ENCODE measurements around the gene CAVIN4. TPM values are rescaled to one million over a fixed set of nuclear protein-coding genes. Genes with fewer than 3 reads are reported as not detected.

The CAVIN4 gene
- total RNA-seq, 1 donor from 2014 or later: 0.10 TPM

- no peaks in the 10 kb centered on the region for H3K4me1 Mint-ChIP-seq (ENCODE audit: low read depth)
- intact Hi-C loops (cut with micrococcal nuclease): no loop called here
These were observed 1.8 kb downstream of the CAVIN4 start for GRCh38 chr9:100579665-100580064.

DNA sequence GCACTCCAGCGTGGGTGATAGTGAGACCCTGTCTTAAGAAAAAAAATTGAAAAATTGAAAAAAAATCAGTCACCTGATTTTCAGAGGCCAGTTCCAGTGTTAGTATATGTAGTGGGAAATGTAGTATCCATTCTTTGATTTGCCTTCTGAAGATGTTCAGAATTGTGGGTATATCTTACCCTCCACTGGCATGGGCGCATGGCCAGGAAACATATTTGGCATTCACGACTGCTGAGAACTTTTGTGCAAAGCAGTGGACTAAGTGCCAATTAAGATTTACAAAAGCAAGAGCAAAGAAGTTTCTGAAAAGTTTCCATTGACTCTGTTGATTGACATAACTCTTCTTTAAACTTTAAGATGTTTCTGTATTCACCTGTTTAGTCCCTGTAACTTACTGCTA is 2.4 kb downstream of the CAVIN4 start:
- Mint-ChIP-seq H3K9me3 (no peaks in the 10 kb centered on the region), H3K4me1 (ENCODE audit: low read depth) (no peaks in the 10 kb centered on the region), H3K27me3 (ENCODE audit: insufficient read depth) (peaks cover 5% of the 10 kb centered on the region), H3K4me3 (no peak overlapping the region), H3K36me3 (ENCODE audit: low read depth) (no peaks in the 10 kb centered on the region), H3K27ac (no peak overlapping the region)
- no peak for DNase-seq (ENCODE audit: low spot score)
- intact Hi-C loops (cut with micrococcal nuclease): no loop called here

More at GRCh38 chr9:100579665-100580064, 1.8 kb downstream of the CAVIN4 start:
- H3K27me3 Mint-ChIP-seq (ENCODE audit: insufficient read depth): peaks cover 5% of the 10 kb centered on the region
- H3K9me3 Mint-ChIP-seq: no peaks in the 10 kb centered on the region
- H3K36me3 Mint-ChIP-seq (ENCODE audit: low read depth): no peaks in the 10 kb centered on the region
- H3K27ac Mint-ChIP-seq: no peak overlapping the region
- H3K4me3 Mint-ChIP-seq: no peak overlapping the region
- DNase-seq (ENCODE audit: low spot score): no peak

DNA sequence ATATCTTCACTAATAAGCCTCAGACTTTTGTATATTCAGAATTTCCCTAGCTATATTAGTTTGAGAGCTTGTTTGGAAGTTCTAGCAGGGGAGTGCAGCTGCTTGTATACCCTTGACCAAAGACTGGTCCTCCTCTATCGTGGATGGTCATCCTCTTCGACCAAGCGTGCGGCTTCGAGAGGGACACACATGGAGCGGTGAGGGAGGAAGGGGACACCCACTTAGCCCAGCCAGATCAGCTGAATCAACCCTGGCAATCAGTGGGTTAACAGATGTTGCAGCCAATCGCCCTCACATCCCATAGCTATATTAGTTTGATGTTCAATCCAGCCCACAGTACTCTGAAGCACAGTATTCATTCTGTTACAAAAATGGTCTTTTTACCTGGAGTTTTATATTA is 3.2 kb downstream of the CAVIN4 start:
- intact Hi-C loops (cut with micrococcal nuclease): no loop called here
- Mint-ChIP-seq H3K27ac (no peak overlapping the region), H3K4me3 (no peak overlapping the region), H3K9me3 (no peaks in the 10 kb centered on the region), H3K36me3 (ENCODE audit: low read depth) (no peaks in the 10 kb centered on the region), H3K27me3 (ENCODE audit: insufficient read depth) (peaks cover 5% of the 10 kb centered on the region), H3K4me1 (ENCODE audit: low read depth) (no peaks in the 10 kb centered on the region)
- no peak for DNase-seq (ENCODE audit: low spot score)

DNA sequence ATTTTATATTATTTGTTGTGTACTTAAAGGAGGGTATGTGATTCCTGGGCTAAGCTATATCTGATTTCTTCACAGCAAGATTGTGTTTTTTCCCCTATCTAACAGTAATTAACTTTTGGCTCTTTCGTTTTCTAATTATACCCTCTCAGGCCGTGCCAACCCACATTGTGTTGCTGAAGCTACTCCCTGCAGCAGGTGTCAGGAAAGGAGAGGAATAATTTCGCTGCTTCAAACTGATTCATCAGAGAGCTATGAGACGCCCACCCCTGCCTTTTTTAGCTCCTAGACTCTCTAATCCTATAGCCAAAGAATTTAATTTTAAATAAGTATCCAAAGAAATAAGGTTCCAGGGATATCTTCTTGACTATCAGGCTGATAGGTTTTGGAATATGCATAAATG is 3.8 kb downstream of the CAVIN4 start:
- Mint-ChIP-seq H3K27ac (no peak overlapping the region), H3K4me3 (no peak overlapping the region), H3K36me3 (ENCODE audit: low read depth) (no peaks in the 10 kb centered on the region), H3K27me3 (ENCODE audit: insufficient read depth) (peaks cover 5% of the 10 kb centered on the region), H3K9me3 (no peaks in the 10 kb centered on the region), H3K4me1 (ENCODE audit: low read depth) (no peaks in the 10 kb centered on the region)
- intact Hi-C loops (cut with micrococcal nuclease): no loop called here
- DNase-seq (ENCODE audit: low spot score): no peak

DNA sequence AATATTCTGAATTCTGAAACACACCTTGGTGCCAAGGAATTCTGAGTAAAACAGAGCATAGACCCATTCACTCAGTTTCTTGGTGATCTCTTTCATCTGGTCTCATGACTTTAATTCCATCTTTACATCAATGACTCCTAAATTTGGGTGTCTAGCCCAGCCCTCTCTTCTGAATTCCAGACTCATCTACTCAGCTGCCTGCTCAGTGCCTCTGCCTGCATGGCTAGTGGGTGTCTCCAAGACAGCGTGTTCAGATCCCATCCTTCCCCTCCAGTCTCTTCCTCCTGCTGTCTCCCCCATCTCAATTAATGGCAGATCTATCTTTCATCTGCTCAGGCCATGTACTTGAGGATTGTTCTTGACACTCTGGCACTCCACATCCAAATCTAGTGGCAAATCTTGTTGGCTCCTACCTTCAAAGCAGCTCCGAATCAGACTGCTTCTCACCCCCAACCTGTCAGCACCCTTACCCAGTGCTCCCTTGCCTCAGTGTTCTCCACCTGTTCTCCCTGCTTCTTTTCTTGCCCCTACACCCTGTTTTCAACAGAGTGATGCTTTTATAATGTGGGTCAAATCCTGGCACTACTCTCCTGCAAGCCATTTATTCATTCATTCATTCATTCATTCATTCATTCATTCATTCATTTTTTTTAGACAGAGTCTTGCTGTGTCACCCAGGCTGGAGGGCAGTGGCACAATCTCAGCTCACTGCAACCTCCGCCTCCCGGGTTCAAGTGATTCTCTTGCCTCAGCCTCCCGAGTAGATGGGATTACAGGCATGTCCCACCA is 5.3 kb downstream of the CAVIN4 start:
- no peaks in the 10 kb centered on the region for H3K9me3 Mint-ChIP-seq
- intact Hi-C loops (cut with micrococcal nuclease): no loop called here
- DNase-seq (ENCODE audit: low spot score): no peak
- no peaks in the 10 kb centered on the region for H3K4me1 Mint-ChIP-seq (ENCODE audit: low read depth)
- no peaks in the 10 kb centered on the region for H3K36me3 Mint-ChIP-seq (ENCODE audit: low read depth)
- peaks cover 3% of the 10 kb centered on the region for H3K27me3 Mint-ChIP-seq (ENCODE audit: insufficient read depth)
- no peak overlapping the region for H3K27ac Mint-ChIP-seq
- no peak overlapping the region for H3K4me3 Mint-ChIP-seq

DNA sequence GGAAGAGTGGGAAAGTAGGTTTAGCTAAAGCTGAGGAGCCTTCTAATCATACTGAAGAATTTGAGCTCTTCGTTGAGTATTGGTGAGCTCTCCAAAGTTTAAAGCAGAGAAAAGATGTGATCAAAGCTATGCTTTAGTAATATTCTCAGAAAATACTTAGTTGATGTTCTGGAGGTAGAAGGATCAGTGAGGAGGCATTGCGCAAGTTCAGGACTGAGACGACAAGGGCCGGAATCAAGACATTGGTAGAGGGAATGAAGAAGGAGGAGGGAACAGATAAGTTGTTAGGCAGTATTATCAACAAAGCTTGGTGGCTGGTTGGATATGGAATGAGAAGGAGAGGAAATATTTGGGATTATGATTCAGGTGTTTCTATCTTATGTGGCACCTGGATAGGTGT is 7.1 kb downstream of the CAVIN4 start:
- H3K36me3 Mint-ChIP-seq (ENCODE audit: low read depth): no peaks in the 10 kb centered on the region
- H3K4me1 Mint-ChIP-seq (ENCODE audit: low read depth): no peaks in the 10 kb centered on the region
- no peaks in the 10 kb centered on the region for H3K9me3 Mint-ChIP-seq
- no peak overlapping the region for H3K27ac Mint-ChIP-seq
- H3K27me3 Mint-ChIP-seq (ENCODE audit: insufficient read depth): peaks cover 1% of the 10 kb centered on the region
- intact Hi-C loops (cut with micrococcal nuclease): no loop called here
- DNase-seq (ENCODE audit: low spot score): no peak
- no peak overlapping the region for H3K4me3 Mint-ChIP-seq

DNA sequence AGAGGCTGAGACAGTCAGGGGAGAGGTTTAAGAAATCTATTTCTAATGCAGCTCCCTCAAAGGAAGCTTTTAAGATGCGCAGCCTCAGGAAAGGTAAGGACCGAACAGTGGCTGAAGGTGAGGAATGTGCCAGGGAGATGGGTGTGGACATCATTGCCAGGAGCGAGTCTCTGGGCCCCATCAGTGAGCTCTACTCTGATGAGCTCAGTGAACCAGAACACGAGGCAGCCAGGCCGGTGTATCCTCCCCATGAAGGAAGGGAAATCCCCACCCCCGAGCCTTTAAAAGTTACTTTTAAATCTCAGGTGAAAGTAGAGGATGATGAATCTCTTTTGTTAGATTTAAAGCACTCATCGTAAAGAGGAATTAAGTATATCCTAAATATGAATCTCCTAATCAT is 8.2 kb downstream of the CAVIN4 start:
- Mint-ChIP-seq H3K9me3 (no peaks in the 10 kb centered on the region), H3K27ac (no peak overlapping the region), H3K27me3 (ENCODE audit: insufficient read depth) (peaks cover 1% of the 10 kb centered on the region), H3K36me3 (ENCODE audit: low read depth) (no peaks in the 10 kb centered on the region), H3K4me1 (ENCODE audit: low read depth) (no peaks in the 10 kb centered on the region), H3K4me3 (no peak overlapping the region)
- intact Hi-C loops (cut with micrococcal nuclease): no loop called here
- DNase-seq (ENCODE audit: low spot score): no peak

GRCh38 chr9:100587375-100587774 is 9.5 kb downstream of the CAVIN4 start:
- DNase-seq (ENCODE audit: low spot score): no peak
- Mint-ChIP-seq H3K27ac (no peak overlapping the region), H3K4me1 (ENCODE audit: low read depth) (no peaks in the 10 kb centered on the region), H3K9me3 (no peaks in the 10 kb centered on the region), H3K27me3 (ENCODE audit: insufficient read depth) (peaks cover 1% of the 10 kb centered on the region), H3K36me3 (ENCODE audit: low read depth) (no peaks in the 10 kb centered on the region), H3K4me3 (no peak overlapping the region)
- intact Hi-C loops (cut with micrococcal nuclease): no loop called here

GRCh38 chr9:100589582-100589981 is 11.7 kb downstream of the CAVIN4 start:
- intact Hi-C loops (cut with micrococcal nuclease): no loop called here
- no peaks in the 10 kb centered on the region for H3K4me1 Mint-ChIP-seq (ENCODE audit: low read depth)

DNA sequence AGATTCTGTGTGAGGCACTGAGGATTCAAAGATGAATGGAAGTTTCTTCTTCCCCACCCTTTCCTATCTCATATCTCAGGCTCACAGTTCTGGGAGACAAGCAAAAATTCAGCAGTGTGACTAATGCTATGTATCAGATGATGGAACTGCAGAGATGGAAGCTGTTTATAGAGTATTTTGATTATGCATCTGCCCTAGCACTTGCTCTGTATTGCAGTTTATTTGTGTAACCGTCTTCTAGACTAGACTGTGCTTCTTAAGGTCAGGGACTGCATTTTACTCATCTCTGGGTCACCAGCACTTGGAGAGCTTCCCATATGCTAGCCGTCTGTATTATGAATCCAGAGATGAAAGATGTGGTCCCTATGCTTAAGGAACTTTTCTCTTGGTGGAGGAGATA is 12.6 kb downstream of the CAVIN4 start:
- no peaks in the 10 kb centered on the region for H3K36me3 Mint-ChIP-seq (ENCODE audit: low read depth)
- no peak for DNase-seq (ENCODE audit: low spot score)
- intact Hi-C loops (cut with micrococcal nuclease): no loop called here
- no peaks in the 10 kb centered on the region for H3K27me3 Mint-ChIP-seq (ENCODE audit: insufficient read depth)
- no peaks in the 10 kb centered on the region for H3K4me1 Mint-ChIP-seq (ENCODE audit: low read depth)
- H3K4me3 Mint-ChIP-seq: no peak overlapping the region
- H3K9me3 Mint-ChIP-seq: no peaks in the 10 kb centered on the region
- H3K27ac Mint-ChIP-seq: no peak overlapping the region

More at GRCh38 chr9:100589582-100589981, 11.7 kb downstream of the CAVIN4 start:
- H3K27me3 Mint-ChIP-seq (ENCODE audit: insufficient read depth): no peaks in the 10 kb centered on the region
- H3K9me3 Mint-ChIP-seq: no peaks in the 10 kb centered on the region
- DNase-seq (ENCODE audit: low spot score): no peak
- H3K4me3 Mint-ChIP-seq: no peak overlapping the region
- H3K36me3 Mint-ChIP-seq (ENCODE audit: low read depth): no peaks in the 10 kb centered on the region
- no peak overlapping the region for H3K27ac Mint-ChIP-seq

- H3K27me3 Mint-ChIP-seq (ENCODE audit: insufficient read depth): peaks cover 4% of the 10 kb centered on the region
- intact Hi-C loops (cut with micrococcal nuclease): no loop called here
- H3K9me3 Mint-ChIP-seq: no peaks in the 10 kb centered on the region
- H3K4me3 Mint-ChIP-seq: no peak overlapping the region
- no peaks in the 10 kb centered on the region for H3K4me1 Mint-ChIP-seq (ENCODE audit: low read depth)
- DNase-seq (ENCODE audit: low spot score): no peak
- H3K36me3 Mint-ChIP-seq (ENCODE audit: low read depth): no peaks in the 10 kb centered on the region
- no peak overlapping the region for H3K27ac Mint-ChIP-seq
These were observed 13.3 kb downstream of the CAVIN4 start for GRCh38 chr9:100591139-100591538.

- DNase-seq (ENCODE audit: low spot score): no peak
- no peaks in the 10 kb centered on the region for H3K4me1 Mint-ChIP-seq (ENCODE audit: low read depth)
- H3K9me3 Mint-ChIP-seq: no peaks in the 10 kb centered on the region
- no peak overlapping the region for H3K4me3 Mint-ChIP-seq
- no peaks in the 10 kb centered on the region for H3K36me3 Mint-ChIP-seq (ENCODE audit: low read depth)
- no peak overlapping the region for H3K27ac Mint-ChIP-seq
- intact Hi-C loops (cut with micrococcal nuclease): no loop called here
- peaks cover 8% of the 10 kb centered on the region for H3K27me3 Mint-ChIP-seq (ENCODE audit: insufficient read depth)
These were observed 13.9 kb downstream of the CAVIN4 start for GRCh38 chr9:100591639-100592412.

- Mint-ChIP-seq H3K9me3 (no peaks in the 10 kb centered on the region), H3K27ac (no peak overlapping the region), H3K27me3 (ENCODE audit: insufficient read depth) (peaks cover 16% of the 10 kb centered on the region), H3K4me1 (ENCODE audit: low read depth) (peaks cover 15% of the 10 kb centered on the region), H3K4me3 (no peak overlapping the region), H3K36me3 (ENCODE audit: low read depth) (no peaks in the 10 kb centered on the region)
- intact Hi-C loops (cut with micrococcal nuclease): loop anchor here (1.0 to 5.0 kb wide), 13 partner anchors 90 to 1788 kb away; partner anchors contain the start of genes ALG2, ERP44, GALNT12 and INVS
- DNase-seq (ENCODE audit: low spot score): no peak
These were observed 17.7 kb downstream of the CAVIN4 start for GRCh38 chr9:100595391-100596199.
